ENCODE data around the gene GBP7.

DNA sequence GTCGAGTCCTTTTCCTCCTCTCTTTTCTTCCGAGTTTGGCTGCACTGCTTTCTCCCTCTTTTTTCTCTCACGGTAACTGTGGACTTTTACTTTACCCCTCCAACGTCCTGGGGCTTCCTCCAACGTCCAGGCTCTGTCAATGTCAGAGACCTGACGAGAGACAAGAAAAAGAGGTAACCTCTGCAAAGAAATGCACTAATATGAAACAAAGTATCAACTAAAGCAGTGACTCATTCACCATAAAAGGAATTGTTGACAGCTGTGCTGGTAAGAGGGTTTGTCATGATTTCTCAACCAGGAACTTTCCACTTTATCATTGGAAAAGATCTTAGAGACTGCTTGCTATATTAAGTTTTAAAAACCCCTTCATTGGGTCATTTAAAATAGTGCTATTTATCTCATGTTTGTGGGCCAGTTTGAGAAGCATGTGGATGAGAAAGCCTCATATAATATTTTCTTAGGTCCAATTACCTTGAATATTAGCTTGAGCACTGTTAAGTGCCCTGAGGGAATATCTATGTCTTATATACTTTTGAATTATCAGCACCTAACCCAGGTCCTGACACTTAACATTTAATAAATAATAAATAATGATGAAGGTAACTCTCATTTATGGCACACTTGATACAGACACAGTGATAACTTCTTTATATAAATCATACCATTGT is 49.8 kb downstream of the GBP7 start, which contains the start of gene GBP2:
- TF ChIP-seq, protein P1, sequence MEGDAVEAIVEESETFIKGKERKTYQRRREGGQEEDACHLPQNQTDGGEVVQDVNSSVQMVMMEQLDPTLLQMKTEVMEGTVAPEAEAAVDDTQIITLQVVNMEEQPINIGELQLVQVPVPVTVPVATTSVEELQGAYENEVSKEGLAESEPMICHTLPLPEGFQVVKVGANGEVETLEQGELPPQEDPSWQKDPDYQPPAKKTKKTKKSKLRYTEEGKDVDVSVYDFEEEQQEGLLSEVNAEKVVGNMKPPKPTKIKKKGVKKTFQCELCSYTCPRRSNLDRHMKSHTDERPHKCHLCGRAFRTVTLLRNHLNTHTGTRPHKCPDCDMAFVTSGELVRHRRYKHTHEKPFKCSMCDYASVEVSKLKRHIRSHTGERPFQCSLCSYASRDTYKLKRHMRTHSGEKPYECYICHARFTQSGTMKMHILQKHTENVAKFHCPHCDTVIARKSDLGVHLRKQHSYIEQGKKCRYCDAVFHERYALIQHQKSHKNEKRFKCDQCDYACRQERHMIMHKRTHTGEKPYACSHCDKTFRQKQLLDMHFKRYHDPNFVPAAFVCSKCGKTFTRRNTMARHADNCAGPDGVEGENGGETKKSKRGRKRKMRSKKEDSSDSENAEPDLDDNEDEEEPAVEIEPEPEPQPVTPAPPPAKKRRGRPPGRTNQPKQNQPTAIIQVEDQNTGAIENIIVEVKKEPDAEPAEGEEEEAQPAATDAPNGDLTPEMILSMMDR (conservative IDR thresholded peaks at IDR 0.05; ENCODE audit: low read length) = no peak
- no peak for TF ChIP-seq EZH2phosphoT487 (IDR thresholded peaks at IDR 0.05; ENCODE audit: borderline replicate concordance, low read depth, low read length)

Measured in OCI-LY7 (cell line).